K562 (cell line): ENCODE data around the gene S100A2. TPM values are rescaled to one million over a fixed set of nuclear protein-coding genes. Genes with fewer than 3 reads are reported as not detected.
"Not testable (repeated sequence)": the region's sequence is repeated elsewhere in the genome, so short reads cannot be mapped to it uniquely, and the experiment has no call there.

ENCODE experiments used
- ATAC-seq: fragments of 200-7000 bp; cut with Tn5 transposase; 3 replicates; pipeline ENCODE4 v1.9.1; 2020; ENCODE audit warnings: moderate library complexity
- BruUV-seq: library from RNA; stranded (reverse); fragments of 400-500 nt; replicated peaks from 2 replicates; lab custom pipeline; 2021; lab: Mats Ljungman, UMichigan
- CTCF ChIA-PET: fragments of 300-600 bp; formaldehyde crosslinking; extraction: SDS; loops from one replicate; lab custom pipeline; 2021; ENCODE audit warnings: low intra/inter-chr PET ratio; lab: Yijun Ruan, JAX
- POLR2A ChIA-PET: fragments of 300-600, 350-650 bp; sonication (Branson Sonifier 250); formaldehyde crosslinking; extraction: SDS; loops from one replicate; lab custom pipeline; 2021; ENCODE audit warnings: antibody characterized with exemption, inconsistent platforms; lab: Yijun Ruan, JAX
- DNase-seq, 4 experiments: peaks; one replicate each; pipeline versions ENCODE4 v3.0.0 to v3.0.0-alpha.2; 2011 to 2018; ENCODE audit warnings: low spot score in 3 of 4, mixed read lengths in 3 of 4; ENCODE audit errors: extremely low read depth in 1 of 4
- FAIRE-seq: peaks from 2 replicates; lab custom pipeline; 2011; peaks lifted over from hg19 to GRCh38; lab: Jason Lieb, UNC
- H2AFZ ChIP-seq: 2 replicates; pipeline ENCODE4 v1.6.0; 2011; ENCODE audit warnings: low read depth, low read length, control low read depth, inconsistent platforms
- H3K27ac ChIP-seq: fragments of 200-600 bp; 3 replicates; pipeline ENCODE4 v1.8.0; 2011; ENCODE audit warnings: low read depth, mild to moderate bottlenecking, control low read depth, inconsistent platforms, low read length, moderate library complexity, mixed read lengths; ENCODE audit errors: extremely low read depth
- H3K27me3 ChIP-seq, 2 experiments: fragments of 300-600 bp in 1 of 2; 2 replicates in 1 of 2; 3 replicates in 1 of 2; pipeline versions ENCODE4 v1.6.0 to v1.8.0; 2011; ENCODE audit warnings: inconsistent platforms in 2 of 2, low read length in 2 of 2, mild to moderate bottlenecking in 1 of 2, mixed read lengths in 1 of 2, moderate library complexity in 1 of 2; ENCODE audit not compliant: control insufficient read depth in 2 of 2, insufficient read depth in 2 of 2
- H3K36me3 ChIP-seq: fragments of 300-600 bp; 3 replicates; pipeline ENCODE4 v1.8.0; 2011; ENCODE audit warnings: mild to moderate bottlenecking, low read length, inconsistent platforms; ENCODE audit not compliant: control insufficient read depth, insufficient read depth
- H3K4me1 ChIP-seq, 2 experiments: fragments of 200-600 bp in 1 of 2; replicated peaks in 1 of 2; 2 replicates in 1 of 2; 3 replicates in 1 of 2; pipeline versions ENCODE4 v1.5.1 to v1.8.0; 2011; ENCODE audit warnings: inconsistent platforms in 2 of 2, low read length in 2 of 2, mild to moderate bottlenecking in 1 of 2, mixed read lengths in 1 of 2, moderate library complexity in 1 of 2; ENCODE audit not compliant: control insufficient read depth in 2 of 2, insufficient read depth in 2 of 2
- H3K4me2 ChIP-seq: 2 replicates; pipeline ENCODE4 v1.6.1; 2011; ENCODE audit warnings: low read length, control low read depth, inconsistent platforms, mixed read lengths; ENCODE audit not compliant: insufficient read depth
- H3K4me3 ChIP-seq: fragments of 200-600 bp; sonication (generic), shearing (Covaris generic); 2 replicates; pipeline ENCODE4 v1.5.1; 2016; ENCODE audit warnings: control low read depth, inconsistent platforms
- H3K79me2 ChIP-seq: fragments of 200-600 bp; 3 replicates; pipeline ENCODE4 v1.8.0; 2011; ENCODE audit warnings: low read length, inconsistent platforms; ENCODE audit not compliant: control insufficient read depth, insufficient read depth
- H3K9ac ChIP-seq, 2 experiments: 2 replicates each; pipeline versions ENCODE4 v1.6.0 to v1.6.1; 2011; ENCODE audit warnings: low read depth in 2 of 2, low read length in 2 of 2, control low read depth in 1 of 2, inconsistent platforms in 1 of 2, mild to moderate bottlenecking in 1 of 2, mixed read lengths in 1 of 2; ENCODE audit not compliant: insufficient read depth in 1 of 2
- H3K9me1 ChIP-seq: one replicate; pipeline ENCODE4 v1.6.0; 2011; ENCODE audit warnings: inconsistent platforms, mild to moderate bottlenecking, low read length, moderate library complexity; ENCODE audit not compliant: control insufficient read depth, insufficient read depth
- H3K9me3 ChIP-seq: replicated peaks from 2 replicates; pipeline ENCODE4 v1.5.1; 2011; ENCODE audit warnings: low read depth, low read length, inconsistent platforms; ENCODE audit not compliant: control insufficient read depth, insufficient read depth
- H4K20me1 ChIP-seq: replicated peaks from 2 replicates; pipeline ENCODE4 v1.6.1; 2011; ENCODE audit warnings: low read length, inconsistent platforms, mixed read lengths; ENCODE audit not compliant: control insufficient read depth, insufficient read depth
- CBFA2T3 ChIP-seq: fragments of 450-650 bp; IDR thresholded peaks from 2 replicates; pipeline ENCODE4 v1.6.1; 2017
- KDM1A ChIP-seq, 2 experiments: fragments of 450-650 bp; IDR thresholded peaks; 2 replicates each; pipeline ENCODE4 v1.6.1; 2016; ENCODE audit warnings: mild to moderate bottlenecking in 2 of 2
- NR2C1 ChIP-seq, 2 experiments: fragments of 450-650 bp; IDR thresholded peaks; 2 replicates each; pipeline ENCODE4 v1.6.1; 2017; ENCODE audit warnings: mild to moderate bottlenecking in 2 of 2, antibody characterized with exemption in 1 of 2, inconsistent platforms in 1 of 2, missing compliant biosample characterization in 1 of 2, missing genetic modification characterization in 1 of 2
- TAL1 ChIP-seq: fragments of 450-650 bp; IDR thresholded peaks from 2 replicates; pipeline ENCODE4 v1.6.1; 2016; ENCODE audit warnings: mild to moderate bottlenecking
- ZNF316 ChIP-seq: fragments of 450-650 bp; IDR thresholded peaks from 2 replicates; pipeline ENCODE4 v1.6.1; 2016
- WGBS: fragments of 100-300 bp; shearing (Covaris generic); methylation state at CpG from one replicate; pipeline ENCODE4 v1.1.6; 2016; ENCODE audit warnings: low coverage, mixed read lengths; ENCODE audit not compliant: insufficient coverage; ENCODE audit errors: missing lambda C conversion rate; 5-methylcytosine and 5-hydroxymethylcytosine counted together
- in situ Hi-C: fragments of 300-500 bp; cut with MboI; formaldehyde crosslinking; loops from 4 replicates; pipeline ENCODE4 v1.15.0; 2018; ENCODE audit warnings: inconsistent platforms, mixed read lengths
- intact Hi-C: fragments of 100-400 bp; cut with micrococcal nuclease; formaldehyde crosslinking; loops from 2 replicates; pipeline ENCODE4 v1.14.2; 2022
- polyA plus RNA-seq, 8 experiments: library from polyadenylated mRNA; depleted of rRNA in 4 of 8; stranded (reverse) in 5 of 8; unstranded in 3 of 8; fragments of >200 nt; fragmentation: Nextera tagmentation in 2 of 8; fragmentation: Illumina TruSeq in 1 of 8; extraction: Ambion mirVana in 2 of 8; extraction: Trizol in 1 of 8; gene quantifications; 2 replicates each; pipeline versions ENCODE4 v1.2.1 to v1.2.3, GENCODE V29; 2011 to 2014; ENCODE audit warnings: inconsistent platforms in 1 of 8, missing spikeins in 1 of 8
- total RNA-seq, 7 experiments: library from RNA; depleted of rRNA in 6 of 7; stranded (reverse); fragments of >200 nt in 6 of 7; fragmentation: Illumina TruSeq in 2 of 7; extraction: Trizol in 2 of 7; gene quantifications; 2 replicates each; pipeline versions ENCODE4 v1.2.1 to v1.2.3, GENCODE V29; 2011 to 2021; ENCODE audit warnings: low replicate concordance in 1 of 7
- TF ChIP-seq, protein P1 (sequence below), 2 experiments: fragments of 450-650 bp; conservative IDR thresholded peaks; 2 replicates each; pipeline ENCODE4 v1.6.1; 2017; ENCODE audit warnings: mild to moderate bottlenecking in 2 of 2, moderate library complexity in 2 of 2

S100A2 gene
- total and polyA plus RNA-seq, 9 of the 15 experiments (the other 6 are each of a cell fraction or from before 2014, with no cell fraction given) = 0.28 to 0.65 (median 0.44) TPM; not detected in 4

DNA sequence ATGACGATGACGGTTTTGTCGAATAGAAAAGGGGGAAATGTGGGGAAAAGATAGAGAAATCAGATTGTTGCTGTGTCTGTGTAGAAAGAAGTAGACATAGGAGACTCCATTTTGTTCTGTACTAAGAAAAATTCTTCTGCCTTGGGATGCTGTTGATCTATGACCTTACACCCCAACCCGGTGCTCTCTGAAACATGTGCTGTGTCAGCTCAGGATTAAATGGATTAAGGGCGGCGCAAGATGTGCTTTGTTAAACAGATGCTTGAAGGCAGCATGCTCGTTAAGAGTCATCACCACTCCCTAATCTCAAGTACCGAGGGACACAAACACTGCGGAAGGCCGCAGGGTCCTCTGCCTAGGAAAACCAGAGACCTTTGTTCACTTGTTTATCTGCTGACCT, 9.9 kb upstream of the S100A2 start:
- H4K20me1 ChIP-seq; H3K36me3 ChIP-seq; in situ Hi-C loops; H3K4me1 ChIP-seq; DNase-seq; intact Hi-C loops; H3K4me2 ChIP-seq; H2AFZ ChIP-seq; H3K4me3 ChIP-seq; H3K9me3 ChIP-seq; H3K27me3 ChIP-seq; POLR2A ChIA-PET; BruUV-seq; H3K9ac ChIP-seq; ATAC-seq; CTCF ChIA-PET; FAIRE-seq; H3K79me2 ChIP-seq; H3K9me1 ChIP-seq; H3K27ac ChIP-seq; TF ChIP-seq NR2C1 (IDR thresholded peaks at IDR 0.05): not testable (repeated sequence)
- 0 out of 4 replicates have a peak, but pooled peaks of 1 of the 2 experiments have one; percentile 27 for TF ChIP-seq KDM1A (IDR thresholded peaks at IDR 0.05)
- TF ChIP-seq TAL1 = peak; percentile 13; the same call in 1 of the 2 replicates
- 0 out of 2 replicates have a peak, but pooled peaks have one; percentile 13 for TF ChIP-seq NR2C1 (tag; IDR thresholded peaks at IDR 0.05)
- TF ChIP-seq ZNF316 = peak; percentile 30; the same call in 1 of the 2 replicates
- TF ChIP-seq CBFA2T3 = peak; percentile 35; the same call in 1 of the 2 replicates
- TF ChIP-seq, protein P1, sequence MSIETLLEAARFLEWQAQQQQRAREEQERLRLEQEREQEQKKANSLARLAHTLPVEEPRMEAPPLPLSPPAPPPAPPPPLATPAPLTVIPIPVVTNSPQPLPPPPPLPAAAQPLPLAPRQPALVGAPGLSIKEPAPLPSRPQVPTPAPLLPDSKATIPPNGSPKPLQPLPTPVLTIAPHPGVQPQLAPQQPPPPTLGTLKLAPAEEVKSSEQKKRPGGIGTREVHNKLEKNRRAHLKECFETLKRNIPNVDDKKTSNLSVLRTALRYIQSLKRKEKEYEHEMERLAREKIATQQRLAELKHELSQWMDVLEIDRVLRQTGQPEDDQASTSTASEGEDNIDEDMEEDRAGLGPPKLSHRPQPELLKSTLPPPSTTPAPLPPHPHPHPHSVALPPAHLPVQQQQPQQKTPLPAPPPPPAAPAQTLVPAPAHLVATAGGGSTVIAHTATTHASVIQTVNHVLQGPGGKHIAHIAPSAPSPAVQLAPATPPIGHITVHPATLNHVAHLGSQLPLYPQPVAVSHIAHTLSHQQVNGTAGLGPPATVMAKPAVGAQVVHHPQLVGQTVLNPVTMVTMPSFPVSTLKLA (conservative IDR thresholded peaks at IDR 0.05) = 0 out of 4 replicates have a peak, but pooled peaks of 1 of the 2 experiments have one; percentile 28
- 9% methylated on average over 7 of the region's 10 CpGs for WGBS

DNA sequence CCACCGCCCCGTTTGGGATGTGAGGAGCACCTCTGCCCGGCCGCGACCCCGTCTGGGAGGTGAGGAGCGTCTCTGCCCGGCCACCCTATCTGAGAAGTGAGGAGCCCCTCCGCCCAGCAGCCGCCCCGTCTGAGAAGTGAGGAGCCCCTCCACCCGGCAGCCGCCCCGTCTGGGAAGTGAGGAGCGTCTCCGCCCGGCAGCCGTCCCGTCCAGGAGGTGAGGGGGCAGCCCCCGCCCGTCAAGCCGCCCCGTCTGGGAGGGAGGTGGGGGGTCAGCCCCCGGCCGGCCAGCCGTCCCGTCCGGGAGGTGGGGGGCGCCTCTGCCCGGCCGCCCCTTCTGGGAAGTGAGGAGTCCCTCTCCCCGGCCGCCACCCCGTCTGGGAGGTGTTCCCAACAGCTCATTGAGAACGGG, 9.4 kb upstream of the S100A2 start:
- H4K20me1 ChIP-seq, H3K4me3 ChIP-seq, H3K9me1 ChIP-seq, H3K9me3 ChIP-seq, BruUV-seq, in situ Hi-C loops, H3K27me3 ChIP-seq, POLR2A ChIA-PET, H3K4me1 ChIP-seq, intact Hi-C loops, H3K4me2 ChIP-seq, H3K9ac ChIP-seq, CTCF ChIA-PET, H3K27ac ChIP-seq, FAIRE-seq, H3K79me2 ChIP-seq, DNase-seq, H3K36me3 ChIP-seq, ATAC-seq, H2AFZ ChIP-seq: not testable (repeated sequence)
- WGBS = 85% methylated on average over 8 of the region's 35 CpGs
